Osteocyte (in vitro differentiated cells): ENCODE results near the gene FGD4. TPM values are rescaled to one million over a fixed set of nuclear protein-coding genes. Genes with fewer than 3 reads are reported as not detected.

Experiments used
- DNase-seq: peaks from one replicate; pipeline ENCODE4 v3.0.0; 2021; ENCODE audit warnings: mixed read lengths; ENCODE audit not compliant: unreplicated experiment; ENCODE audit errors: extremely low spot score
- H3K27ac Mint-ChIP-seq: one replicate; pipeline ENCODE4 v1.8.0; 2021; ENCODE audit warnings: mild to moderate bottlenecking, mixed read lengths; ENCODE audit not compliant: unreplicated experiment
- H3K27me3 Mint-ChIP-seq: one replicate; pipeline ENCODE4 v1.8.0; 2021; ENCODE audit warnings: mixed read lengths; ENCODE audit not compliant: unreplicated experiment
- H3K36me3 Mint-ChIP-seq: one replicate; pipeline ENCODE4 v1.8.0; 2021; ENCODE audit warnings: mixed read lengths; ENCODE audit not compliant: unreplicated experiment
- H3K4me1 Mint-ChIP-seq: one replicate; pipeline ENCODE4 v1.8.0; 2021; ENCODE audit warnings: mixed read lengths; ENCODE audit not compliant: unreplicated experiment
- H3K4me3 Mint-ChIP-seq: one replicate; pipeline ENCODE4 v1.8.0; 2021; ENCODE audit warnings: mild to moderate bottlenecking, moderate library complexity, mixed read lengths; ENCODE audit not compliant: unreplicated experiment
- H3K9me3 Mint-ChIP-seq: one replicate; pipeline ENCODE4 v1.8.0; 2021; ENCODE audit warnings: mixed read lengths; ENCODE audit not compliant: unreplicated experiment
- CTCF ChIP-seq: fragments of 200-600 bp; sonication (generic); IDR thresholded peaks from 2 replicates; pipeline ENCODE4 v1.5.0; 2021; ENCODE audit warnings: antibody characterized with exemption, mild to moderate bottlenecking, moderate library complexity
- total RNA-seq: library from RNA; stranded (reverse); gene quantifications from 2 replicates; pipeline ENCODE4 v1.2.1, GENCODE V29; 2021

Gene FGD4
- total RNA-seq, 1 donor from 2014 or later = 8.0 TPM

GRCh38 chr12:32596030-32596429, 196.7 kb downstream of the FGD4 start:
- no peaks in the 10 kb centered on the region for H3K4me1 Mint-ChIP-seq
- no peak for TF ChIP-seq CTCF
- H3K36me3 Mint-ChIP-seq = peaks cover 8% of the 10 kb centered on the region
- no peak for DNase-seq
- no peaks in the 10 kb centered on the region for H3K9me3 Mint-ChIP-seq
- H3K4me3 Mint-ChIP-seq = no peak overlapping the region
- no peaks in the 10 kb centered on the region for H3K27me3 Mint-ChIP-seq
- H3K27ac Mint-ChIP-seq = no peak overlapping the region

- Mint-ChIP-seq H3K27me3 (no peaks in the 10 kb centered on the region), H3K36me3 (peaks cover 8% of the 10 kb centered on the region), H3K4me1 (no peaks in the 10 kb centered on the region), H3K27ac (no peak overlapping the region), H3K4me3 (no peak overlapping the region), H3K9me3 (no peaks in the 10 kb centered on the region)
- DNase-seq = no peak
- no peak for TF ChIP-seq CTCF
Observed at GRCh38 chr12:32598688-32599087, 199.3 kb downstream of the FGD4 start.

GRCh38 chr12:32600681-32601080, 201.3 kb downstream of the FGD4 start:
- no peak for TF ChIP-seq CTCF
- peaks cover 8% of the 10 kb centered on the region for H3K36me3 Mint-ChIP-seq
- no peaks in the 10 kb centered on the region for H3K9me3 Mint-ChIP-seq
- no peaks in the 10 kb centered on the region for H3K27me3 Mint-ChIP-seq
- H3K4me3 Mint-ChIP-seq = no peak overlapping the region
- peaks cover 12% of the 10 kb centered on the region for H3K4me1 Mint-ChIP-seq
- no peak for DNase-seq
- no peak overlapping the region for H3K27ac Mint-ChIP-seq

GRCh38 chr12:32603071-32603470, 203.7 kb downstream of the FGD4 start:
- Mint-ChIP-seq H3K27me3 (no peaks in the 10 kb centered on the region), H3K4me1 (peaks cover 12% of the 10 kb centered on the region), H3K4me3 (no peak overlapping the region), H3K27ac (no peak overlapping the region), H3K9me3 (no peaks in the 10 kb centered on the region), H3K36me3 (peaks cover 5% of the 10 kb centered on the region)
- no peak for DNase-seq
- TF ChIP-seq CTCF = no peak

- Mint-ChIP-seq H3K9me3 (no peaks in the 10 kb centered on the region), H3K4me1 (peaks cover 12% of the 10 kb centered on the region), H3K27me3 (no peaks in the 10 kb centered on the region), H3K4me3 (no peak overlapping the region), H3K36me3 (peaks cover 2% of the 10 kb centered on the region), H3K27ac (peak overlapping the region; percentile 54)
- DNase-seq = no peak
- no peak for TF ChIP-seq CTCF
Observed at GRCh38 chr12:32603858-32604257, 204.5 kb downstream of the FGD4 start.
